ENCODE results near the gene MYBPC2.

MYBPC2 gene

DNA sequence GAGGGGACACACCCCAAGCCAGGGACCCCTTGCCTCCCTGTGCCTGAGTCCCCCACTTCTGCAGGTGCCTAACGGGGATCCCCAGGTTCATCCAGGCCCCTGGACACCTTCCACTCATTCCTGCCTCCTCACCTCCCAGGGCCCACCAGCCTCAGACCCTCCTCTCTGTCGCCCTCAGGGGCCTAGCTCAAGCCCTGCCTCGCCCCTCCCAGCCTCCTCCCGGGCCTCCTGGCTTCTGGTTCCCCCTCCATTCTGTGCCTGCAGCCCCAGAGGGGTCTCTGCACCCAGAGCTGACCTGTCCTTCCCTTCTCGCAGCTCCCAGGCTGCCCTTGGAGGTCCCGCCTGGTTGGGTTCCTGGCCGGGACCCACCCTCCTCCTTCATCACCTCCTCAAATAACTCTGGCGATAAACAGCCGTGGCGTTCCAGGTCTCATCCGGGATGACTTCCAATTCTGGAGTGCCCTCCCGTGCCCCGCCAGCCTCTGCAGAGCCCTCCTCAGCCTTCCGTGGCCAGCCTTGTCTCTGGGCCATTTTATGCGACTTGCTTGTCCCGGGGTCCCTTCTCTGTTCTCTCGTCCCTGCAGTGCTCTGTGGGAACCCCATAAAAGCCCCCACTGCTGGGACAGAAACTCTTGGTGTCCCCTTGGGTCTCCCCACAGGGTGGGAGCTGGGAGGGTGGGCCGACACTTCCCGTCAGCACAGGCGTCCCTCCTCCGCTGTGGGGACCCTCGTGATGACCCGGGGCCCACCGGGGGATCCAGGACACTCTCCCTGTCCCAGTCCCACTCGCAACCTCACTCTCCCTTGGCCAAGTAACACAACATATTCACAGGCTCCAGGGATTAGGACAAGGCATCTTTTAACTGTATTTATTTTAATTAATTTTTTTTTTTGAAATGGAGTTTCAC lies 69.1 kb downstream of the MYBPC2 start:
- DNase-seq, result no peak

DNA sequence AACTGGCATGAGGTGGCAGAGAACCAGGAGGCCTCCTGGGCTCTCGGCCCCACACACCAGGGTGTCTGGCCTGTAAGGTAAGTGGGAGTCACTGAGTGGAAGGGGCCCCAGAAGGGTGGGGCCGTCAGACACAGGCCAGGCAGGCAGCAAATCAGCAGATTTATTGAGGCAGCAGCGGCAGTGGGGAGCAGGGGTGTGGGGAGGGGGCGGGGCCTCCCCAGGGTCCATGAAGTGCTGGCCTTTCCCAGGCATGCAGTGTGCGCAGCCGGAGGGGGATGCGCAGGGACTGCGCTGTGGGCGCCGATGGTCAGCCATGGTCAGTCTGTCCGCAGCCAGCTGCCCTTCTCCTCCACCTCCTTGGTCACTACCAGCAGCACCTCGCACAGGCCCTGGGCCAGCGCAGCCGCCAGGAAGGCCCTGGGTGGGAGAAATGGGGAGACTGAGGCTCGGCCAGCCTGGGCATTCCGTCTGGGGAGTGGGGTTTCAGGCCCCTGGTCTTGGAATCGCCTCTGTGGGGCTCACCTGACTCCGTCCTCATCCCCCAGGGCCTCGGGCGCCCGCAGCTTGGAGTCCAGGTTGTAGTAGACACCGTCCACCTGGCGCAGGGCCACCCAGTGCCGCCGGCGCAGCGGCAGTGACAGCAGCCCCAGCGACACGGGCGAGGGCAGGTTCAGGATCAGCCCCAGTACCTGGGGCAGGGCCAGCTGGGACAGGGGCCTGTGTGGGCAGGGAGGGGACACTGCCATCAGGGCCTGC lies 73.3 kb downstream of the MYBPC2 start:
- DNase-seq, result no peak

DNA sequence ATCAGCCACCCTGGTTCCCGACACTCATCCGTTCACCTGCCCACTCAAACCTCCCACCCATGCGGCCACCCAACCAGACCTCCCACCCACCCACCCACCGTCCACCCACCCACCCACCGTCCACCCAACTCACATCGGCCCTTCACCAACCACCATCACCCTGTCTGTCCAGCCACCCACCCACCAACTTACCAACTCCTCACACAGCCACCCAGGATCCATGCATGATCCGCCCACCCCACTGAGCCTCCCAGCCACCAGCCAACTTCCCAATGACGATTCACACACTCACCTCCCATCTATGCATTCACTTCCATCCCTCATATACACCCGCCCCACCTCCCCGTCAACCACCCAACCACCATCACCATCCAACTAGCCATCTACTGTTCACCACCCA lies 74.0 kb downstream of the MYBPC2 start:
- no peak for DNase-seq

DNA sequence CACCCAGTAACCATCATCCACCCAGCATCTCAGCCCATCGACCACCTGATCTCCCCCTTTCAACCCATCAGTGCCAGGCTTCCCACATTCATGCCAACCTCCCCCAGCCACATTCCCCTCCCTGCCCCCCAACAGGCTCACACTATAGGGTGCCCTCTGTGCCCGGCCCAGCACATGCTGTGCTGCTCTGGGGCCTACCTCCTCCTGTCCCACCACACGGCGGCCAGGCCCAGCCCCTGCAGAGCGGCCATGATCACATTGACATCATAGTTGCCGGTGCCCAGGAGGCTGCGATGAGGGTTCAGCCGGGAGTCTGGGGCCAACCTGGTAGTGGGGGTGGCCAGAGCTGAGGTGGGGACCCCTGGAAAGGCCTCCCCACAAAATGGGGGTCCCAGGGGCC lies 74.7 kb downstream of the MYBPC2 start:
- DNase-seq, result no peak

DNA sequence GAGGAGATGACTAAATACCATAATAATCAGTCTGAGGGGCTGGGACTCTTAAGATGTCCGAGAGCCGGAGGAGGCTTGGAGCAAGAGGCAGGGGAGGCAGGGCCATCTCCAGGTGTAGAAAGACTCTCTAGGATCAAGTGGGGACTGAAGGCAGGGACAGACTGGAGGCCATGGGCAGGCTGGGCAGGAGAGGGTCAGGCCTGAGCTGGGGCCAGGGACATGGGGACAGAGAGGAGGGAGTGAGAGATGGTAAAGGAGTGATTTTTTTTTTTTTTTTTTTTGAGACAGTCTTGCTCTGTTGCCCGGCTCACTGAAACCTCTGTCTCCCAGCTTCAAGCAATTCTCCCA lies 76.1 kb downstream of the MYBPC2 start:
- DNase-seq, result no peak

DNA sequence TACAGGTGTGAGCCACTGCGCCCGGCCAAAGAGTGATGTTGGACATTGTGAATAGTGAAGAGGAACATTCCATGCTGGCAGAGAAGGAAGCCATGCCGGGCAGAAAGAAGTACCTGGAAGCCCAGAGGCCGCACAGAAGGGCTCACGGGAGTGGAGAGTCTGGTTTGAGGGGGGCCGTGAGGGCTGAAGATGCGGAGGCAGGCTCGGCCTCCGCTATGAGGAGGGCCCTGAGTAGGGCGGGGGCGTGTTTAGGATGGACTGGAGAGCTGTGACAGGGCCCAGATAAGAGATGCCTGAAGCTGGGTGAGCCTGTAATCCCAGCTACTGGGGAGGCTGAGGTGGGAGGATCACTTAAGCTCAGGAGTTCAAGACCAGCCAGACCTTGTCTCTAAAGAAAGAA lies 76.7 kb downstream of the MYBPC2 start:
- no peak for DNase-seq

DNA sequence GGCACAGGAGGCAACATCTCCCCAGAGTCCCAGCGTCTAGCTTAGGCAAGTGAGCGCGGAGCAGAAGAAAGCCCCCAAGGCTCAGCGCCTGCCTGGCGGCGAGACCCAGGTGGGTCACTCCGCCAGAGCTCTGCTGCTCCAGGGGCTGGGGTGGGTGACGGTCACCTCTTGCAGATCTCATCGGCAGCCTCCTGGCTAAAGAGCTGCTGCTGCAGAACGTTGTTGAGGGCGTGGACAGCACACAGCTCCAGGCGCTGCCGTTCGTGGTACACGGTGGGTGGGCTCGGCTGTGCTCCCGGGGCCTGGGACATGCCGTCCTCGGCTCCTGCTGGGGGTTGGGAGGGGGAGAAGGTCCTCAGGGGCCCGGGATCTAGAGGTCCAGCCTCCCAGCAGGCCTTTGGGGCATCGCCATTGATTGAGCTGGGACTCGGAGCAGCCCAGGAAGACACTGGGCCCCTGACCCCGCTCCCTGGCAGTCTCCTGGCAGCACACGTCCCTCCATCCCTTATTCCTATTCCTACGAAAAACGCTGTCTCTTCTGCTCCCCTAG lies 77.5 kb downstream of the MYBPC2 start:
- DNase-seq, result no peak

DNA sequence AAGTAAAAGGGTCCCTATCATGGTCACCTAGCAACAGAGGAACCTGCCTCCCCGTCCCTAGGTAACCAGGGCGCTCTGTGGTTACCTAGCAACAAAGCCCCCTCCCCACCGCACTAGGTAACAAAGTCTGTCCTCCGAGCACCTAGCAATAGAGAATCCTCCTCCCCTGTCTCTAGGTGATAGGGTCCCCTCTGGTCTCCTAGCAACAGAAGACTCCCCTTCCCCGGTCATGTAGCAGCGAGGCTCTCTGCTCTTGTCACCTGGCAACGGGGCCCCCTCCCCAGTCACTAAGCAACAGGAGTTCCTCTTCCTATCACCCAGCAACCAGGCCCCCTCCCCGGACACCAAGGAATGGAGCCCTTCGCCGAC lies 78.0 kb downstream of the MYBPC2 start:
- no peak for DNase-seq

DNA sequence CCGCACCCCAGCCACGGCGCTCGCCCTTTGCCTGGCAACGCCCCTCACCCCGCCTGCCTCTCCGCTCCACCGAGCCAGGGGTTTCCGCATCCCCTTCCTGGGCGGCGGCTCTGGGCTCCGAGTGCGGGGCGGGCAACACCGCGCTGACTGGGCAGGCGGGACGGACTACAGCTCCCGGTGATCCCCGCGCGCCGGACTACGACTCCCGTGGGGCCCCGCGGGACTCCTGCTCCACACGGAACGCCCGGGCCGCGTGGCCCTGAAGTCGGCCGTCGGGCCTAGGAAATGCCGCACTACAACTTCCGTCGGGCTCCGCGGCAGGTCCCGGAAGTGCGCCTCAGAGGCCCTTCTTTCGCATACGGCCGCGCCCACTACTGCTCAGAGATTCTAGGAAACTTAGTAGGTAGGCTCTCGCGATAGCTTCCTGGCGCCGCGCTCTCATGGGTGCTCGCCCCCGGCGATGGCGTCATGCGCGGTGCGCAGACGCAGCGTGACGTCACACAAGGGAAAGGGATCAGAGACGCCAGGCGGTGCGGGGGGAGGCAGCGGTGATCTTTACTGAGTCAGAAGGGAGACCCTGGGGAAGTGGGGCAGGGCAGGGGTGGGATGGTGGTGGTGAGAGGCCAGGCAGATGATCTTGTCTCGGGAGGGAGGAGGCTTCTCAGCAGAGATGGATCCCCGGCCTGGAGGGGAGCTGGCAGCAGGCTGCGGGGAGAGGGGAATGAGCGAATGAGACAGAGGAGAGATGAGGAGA lies 78.6 kb downstream of the MYBPC2 start, which contains the start of gene JOSD2:
Gene JOSD2 (minus strand): TSS at position 123 of the 754 bp plus-strand sequence. CDS start 760 bp downstream, outside the sequence.
- DNase-seq, result peak; percentile 100

DNA sequence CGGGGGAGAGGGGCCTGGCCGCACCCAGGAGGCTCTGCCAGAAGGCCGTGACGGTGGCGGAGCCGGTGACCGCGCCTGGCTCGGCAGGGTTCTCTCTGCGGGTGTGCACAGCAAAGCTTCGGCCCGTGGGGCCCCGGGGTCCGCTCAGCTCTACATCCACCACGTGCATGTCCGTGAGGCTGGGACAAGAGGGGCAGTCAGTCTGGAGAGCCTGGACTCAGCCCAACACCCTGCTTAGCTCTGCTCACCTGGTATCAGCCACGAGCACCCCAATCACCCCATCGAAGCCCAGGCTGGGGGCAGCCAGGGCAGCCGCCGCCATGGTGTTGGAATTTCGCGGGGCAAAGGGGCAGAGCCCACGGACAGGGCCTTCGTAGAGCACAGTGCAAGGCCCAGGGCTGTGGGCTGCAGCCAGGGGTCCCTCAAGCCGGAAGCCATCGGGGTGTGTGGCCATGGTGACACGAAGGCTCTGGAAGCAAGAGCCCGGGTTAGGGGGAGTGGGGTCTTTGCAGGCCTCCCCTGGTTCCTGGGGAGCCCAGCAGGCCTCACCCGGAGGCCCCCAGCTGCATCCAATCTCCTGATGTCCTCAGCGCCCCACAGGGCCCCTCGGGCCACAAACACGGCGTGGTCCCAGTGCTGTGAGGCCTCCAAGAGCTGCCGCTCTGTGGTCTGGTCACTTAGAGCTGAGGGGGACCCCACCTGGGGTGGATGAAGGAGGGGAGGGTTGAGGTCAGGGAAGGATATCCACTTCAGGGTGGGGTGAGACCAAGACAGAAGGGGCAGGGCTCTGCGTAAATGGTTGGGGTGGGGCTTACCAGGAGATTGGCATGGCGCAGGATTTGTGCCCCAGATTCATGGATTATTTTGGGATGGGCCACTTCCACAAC lies 79.7 kb downstream of the MYBPC2 start:
- no peak for DNase-seq

DNA sequence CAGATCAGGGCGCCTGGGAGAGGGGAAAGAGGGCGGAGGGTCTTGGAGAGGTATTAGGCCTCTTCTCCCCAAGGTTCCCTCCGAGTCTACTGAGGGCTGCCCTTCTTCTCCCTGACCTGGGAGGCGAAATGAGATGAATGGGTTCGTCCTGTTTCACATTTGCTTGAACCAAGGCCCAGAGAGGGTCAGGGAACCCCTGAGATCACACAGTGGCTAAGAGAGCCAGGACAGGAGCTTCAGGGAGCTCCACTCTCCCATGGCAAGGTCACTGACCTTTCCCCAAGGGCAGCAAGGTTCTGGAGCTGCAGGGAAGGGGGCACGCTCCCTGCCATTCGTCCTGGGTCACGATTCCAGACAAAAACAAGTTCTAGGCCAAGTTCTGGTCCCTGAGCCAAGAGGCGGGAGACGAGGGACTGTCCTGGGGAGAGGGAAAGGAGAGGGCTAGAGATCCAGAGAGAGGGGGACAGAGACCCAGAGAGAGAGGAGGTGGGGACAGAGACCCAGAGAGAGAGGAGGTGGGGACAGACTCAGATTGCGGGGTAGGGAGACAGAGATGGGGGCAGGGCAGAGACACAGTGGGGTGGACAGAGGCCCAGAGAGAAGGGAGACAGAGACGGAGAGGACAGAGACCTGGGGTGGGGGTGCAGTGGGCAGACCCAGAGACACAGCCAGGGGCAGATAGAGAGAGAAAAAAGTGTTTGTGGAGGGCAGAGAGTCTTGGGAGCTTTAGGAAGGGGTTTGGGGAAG lies 80.5 kb downstream of the MYBPC2 start:
- DNase-seq, result no peak

DNA sequence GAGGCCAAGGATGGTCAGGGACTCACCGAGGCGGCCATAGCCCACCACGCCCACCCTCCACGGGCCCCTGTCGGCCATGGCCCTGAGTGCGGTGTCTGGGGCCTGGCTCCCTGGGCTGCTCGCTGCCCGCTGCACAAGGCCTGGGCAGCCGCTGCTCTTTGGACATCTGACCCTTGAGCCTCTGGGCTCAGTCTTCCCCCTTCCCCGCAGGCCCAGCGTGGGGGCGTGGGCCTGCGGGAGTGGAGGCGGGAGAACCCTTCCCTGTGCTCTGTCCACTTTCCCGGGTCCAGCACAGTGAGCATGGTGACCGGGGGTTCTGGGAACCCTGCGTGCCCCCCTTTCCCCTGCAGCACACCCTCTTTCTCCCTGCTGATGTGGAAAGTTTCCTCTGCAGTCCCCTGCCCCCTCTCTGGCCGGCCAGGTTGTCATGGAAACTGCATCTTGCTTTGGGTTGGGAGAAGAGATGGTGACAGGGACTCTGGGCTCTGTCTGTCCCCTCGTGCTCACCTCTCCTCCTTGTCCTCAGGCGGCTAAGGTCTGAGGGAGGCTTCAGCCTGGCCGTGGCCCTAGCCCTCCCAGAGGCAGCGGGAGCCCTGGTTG lies 81.2 kb downstream of the MYBPC2 start, which contains the start of gene ASPDH:
Gene ASPDH (minus strand): TSS at position 168 of the 600 bp plus-strand sequence. CDS start 90 bp downstream, at position 78.
- DNase-seq, result no peak

DNA sequence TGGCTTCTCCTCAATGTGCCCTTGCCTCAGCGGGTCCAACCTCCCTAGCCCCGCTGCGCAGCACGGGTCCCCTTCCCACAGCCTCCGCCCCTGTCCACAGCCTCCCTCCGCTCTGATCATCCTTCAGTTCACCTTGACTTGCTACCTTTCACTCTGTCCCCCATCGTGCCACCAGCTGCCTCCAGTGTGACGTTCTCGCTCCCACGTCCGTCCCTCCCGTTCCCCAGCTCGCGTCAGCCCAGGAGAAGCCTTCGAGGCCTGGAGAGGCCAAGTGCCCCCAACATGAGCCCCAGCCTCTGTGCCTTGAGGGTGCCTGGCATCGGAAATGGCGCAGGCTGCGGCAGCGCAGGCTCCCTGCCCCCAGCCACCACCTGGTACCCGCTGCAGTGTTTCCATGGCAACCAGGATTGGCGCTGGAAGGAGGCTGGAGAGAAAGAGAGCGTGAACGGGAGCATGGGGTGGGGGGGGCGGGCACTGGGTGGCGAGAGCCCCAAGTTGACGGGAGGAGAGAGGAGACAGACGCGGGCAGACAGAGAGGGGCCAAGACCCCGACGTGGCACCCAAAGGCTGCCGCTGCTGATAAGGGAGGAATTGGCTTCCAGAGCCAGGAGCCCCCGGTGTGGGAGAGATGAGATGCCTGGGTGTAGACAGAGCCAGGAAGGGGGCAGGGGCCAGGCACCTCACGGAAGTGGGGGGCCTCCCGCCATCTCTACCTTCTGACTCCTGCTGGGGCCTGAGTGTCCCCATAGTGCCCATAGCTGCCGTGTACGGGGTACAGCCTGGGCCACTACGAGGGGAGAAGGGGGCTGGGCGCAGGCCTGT lies 81.9 kb downstream of the MYBPC2 start:
- DNase-seq, result no peak

DNA sequence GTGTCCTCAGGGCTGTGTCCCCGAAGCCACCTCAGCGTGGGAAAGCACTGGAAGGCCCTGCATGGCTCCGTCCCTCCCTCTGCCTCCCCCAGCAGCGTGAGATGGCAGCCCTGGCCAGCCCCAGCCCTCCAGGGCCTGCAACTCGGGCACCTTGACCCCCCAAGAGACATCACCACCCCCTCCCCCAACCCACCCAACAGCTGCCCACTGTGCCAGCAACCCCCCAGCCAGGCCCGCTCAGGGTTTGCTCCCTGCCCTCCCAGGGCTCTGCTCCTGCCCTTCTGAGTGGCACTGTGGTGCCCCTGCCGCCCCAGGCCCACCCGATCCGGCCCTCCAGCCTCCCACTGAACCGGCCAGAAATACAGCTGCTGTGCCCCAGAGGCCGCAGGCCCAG lies 82.5 kb downstream of the MYBPC2 start:
- no peak for DNase-seq

Measured in amniotic stem cell (primary cell).